Activated CD8-positive, alpha-beta memory T cell treated with anti-CD3 and anti-CD28 coated beads, Interleukin-2, amount 50 U/mL, for 1 hour (primary cell): ENCODE results near the gene ATP7A.
"Not testable (repeated sequence)": the region's sequence is repeated elsewhere in the genome, so short reads cannot be mapped to it uniquely, and the experiment has no call there.

Experiments
- DNase-seq: peaks from one replicate; pipeline ENCODE4 v3.0.0-alpha.2; 2020; ENCODE audit errors: extremely low read depth

ATP7A gene

GRCh38 chrX:77910108-77910840 lies at the start of gene ATP7A:
TSS of gene ATP7A (plus strand) at chrX:77910693. CDS start at chrX:77971642, 60,949 bp downstream.
- DNase-seq = peak; percentile 82

- no peak for DNase-seq
These were observed 35.1 kb upstream of the ATP7A start for GRCh38 chrX:77875372-77875771.

- DNase-seq = not testable (repeated sequence)
These were observed 29.1 kb upstream of the ATP7A start for GRCh38 chrX:77881418-77881817.

- DNase-seq = no peak
These were observed 17.6 kb upstream of the ATP7A start for GRCh38 chrX:77892887-77893286.

DNA sequence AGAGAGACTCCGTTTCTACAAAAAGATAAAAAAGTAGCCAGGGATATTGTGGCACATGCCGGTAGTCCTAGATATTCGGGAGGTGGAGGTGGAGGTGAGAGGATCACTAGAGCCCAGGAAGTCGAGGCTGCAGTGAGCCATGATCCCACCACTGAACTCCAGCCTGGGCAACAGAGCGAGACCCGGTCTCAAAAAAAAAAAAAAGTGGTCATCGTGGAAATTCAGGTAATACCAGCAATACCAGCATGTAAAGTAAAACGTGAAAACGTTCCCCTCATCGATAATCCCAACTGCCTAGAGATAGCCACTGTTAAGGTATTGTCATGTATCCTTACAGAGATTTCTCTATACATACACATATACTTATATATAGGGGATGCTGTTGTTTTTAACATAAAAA lies 16.8 kb upstream of the ATP7A start:
- DNase-seq = no peak

GRCh38 chrX:77894921-77895886 lies 15.3 kb upstream of the ATP7A start, which contains the start of gene MAGT1:
TSS of gene MAGT1 (minus strand) at chrX:77895435. CDS start at chrX:77895410, 25 bp downstream.
- DNase-seq = peak; percentile 80

GRCh38 chrX:77899081-77899828 lies 11.2 kb upstream of the ATP7A start, which contains the start of gene COX7B:
TSS of gene COX7B (plus strand) at chrX:77899468. CDS start at chrX:77899554, 86 bp downstream.
- DNase-seq = peak; percentile 36

GRCh38 chrX:77900688-77901087 lies 9.8 kb upstream of the ATP7A start:
- DNase-seq = no peak

DNA sequence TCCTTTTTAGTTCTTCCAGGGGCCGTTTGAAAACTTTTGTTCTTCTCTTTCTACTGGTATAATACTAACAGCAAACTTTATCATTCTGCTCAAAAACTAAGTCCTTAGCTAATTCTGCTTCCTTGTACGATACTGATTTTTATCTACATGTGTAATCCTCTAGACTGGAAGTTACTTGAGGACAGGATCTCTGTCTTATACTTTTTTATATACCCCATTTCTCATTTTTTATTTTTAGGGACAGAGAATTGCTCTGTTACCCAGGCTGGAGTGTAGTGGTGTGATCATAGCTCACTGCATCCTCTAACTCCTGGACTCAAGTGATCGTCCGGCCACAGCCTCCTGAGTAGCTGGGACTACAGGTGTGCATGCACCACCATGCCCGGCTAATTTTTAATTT lies 9.0 kb upstream of the ATP7A start:
- no peak for DNase-seq

DNA sequence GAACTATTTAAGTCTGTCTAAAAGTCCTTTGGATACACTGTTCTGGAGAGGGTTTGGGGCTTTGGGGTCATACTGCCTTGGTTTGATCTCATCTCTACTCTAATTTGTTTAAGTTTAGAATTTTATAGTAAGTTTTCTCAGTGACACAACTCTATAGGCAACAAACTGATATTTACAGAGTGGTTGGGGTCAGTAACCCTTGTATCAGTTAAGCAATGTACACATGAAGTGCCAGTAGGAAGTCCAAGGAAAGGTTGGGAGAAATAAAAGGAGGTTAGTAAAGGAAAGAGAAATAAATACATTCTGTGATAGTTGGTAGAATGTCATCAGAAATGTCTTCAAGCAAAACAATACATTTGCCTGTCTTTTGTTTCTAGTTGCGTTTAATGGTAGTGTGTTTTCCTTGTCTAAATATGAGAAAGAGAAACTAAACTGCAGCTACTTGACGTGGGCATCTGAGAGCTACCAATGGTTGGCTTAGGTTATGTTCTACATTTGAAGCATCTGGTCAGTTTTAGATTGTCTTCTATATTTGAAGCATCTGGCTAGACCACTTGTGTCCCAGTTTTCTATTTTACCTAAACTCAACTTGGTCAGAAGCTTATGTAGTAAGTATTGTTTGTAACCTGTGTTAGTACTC lies 6.9 kb downstream of the ATP7A start:
- DNase-seq = no peak

DNA sequence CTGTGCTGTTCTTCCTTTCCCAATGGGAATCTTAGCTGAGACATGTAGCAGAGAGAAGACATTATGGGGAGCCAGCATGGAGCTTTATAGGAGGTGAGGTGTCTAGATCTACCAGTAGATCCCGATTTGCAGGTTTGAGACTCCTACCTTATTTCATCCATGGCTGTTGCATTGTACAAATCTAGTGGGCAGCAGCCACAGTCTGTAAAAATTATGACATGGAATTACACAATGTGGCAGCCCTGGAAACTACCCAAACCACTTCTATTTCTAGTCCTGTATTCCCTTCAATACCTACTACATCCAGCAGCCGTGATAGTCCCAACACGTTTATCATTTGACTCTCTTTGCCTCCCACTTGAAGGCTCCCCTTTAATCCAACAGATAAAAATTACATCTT lies 8.1 kb downstream of the ATP7A start:
- no peak for DNase-seq

GRCh38 chrX:77919370-77919769 lies 8.9 kb downstream of the ATP7A start:
- not testable (repeated sequence) for DNase-seq

- DNase-seq = no peak
These were observed 12.3 kb downstream of the ATP7A start for GRCh38 chrX:77922787-77923186.

DNA sequence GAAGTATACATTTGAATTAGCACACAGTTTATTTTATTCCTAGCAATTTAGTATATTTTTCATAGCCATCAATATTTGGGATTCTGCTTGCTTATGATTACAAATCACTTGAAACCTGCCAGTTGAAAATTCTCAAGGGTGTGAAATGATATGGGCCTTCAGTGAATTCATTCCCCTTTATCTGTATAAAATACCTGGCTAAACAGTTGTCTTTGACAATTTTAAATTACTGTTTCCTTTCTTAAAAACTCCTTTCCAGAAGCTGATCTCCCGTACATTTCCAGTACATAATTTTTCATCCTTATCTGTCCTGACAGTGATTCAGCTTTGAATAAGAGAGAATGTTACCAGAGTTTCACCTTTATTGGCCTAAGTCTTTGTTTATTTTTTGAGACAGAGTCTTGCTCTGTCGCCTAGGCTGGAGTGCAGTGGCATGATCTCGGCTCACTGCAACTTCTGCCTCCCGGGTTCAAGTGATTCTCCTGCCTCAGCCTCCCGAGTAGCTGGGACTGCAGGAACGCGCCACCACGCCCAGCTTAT lies 13.9 kb downstream of the ATP7A start:
- no peak for DNase-seq

DNA sequence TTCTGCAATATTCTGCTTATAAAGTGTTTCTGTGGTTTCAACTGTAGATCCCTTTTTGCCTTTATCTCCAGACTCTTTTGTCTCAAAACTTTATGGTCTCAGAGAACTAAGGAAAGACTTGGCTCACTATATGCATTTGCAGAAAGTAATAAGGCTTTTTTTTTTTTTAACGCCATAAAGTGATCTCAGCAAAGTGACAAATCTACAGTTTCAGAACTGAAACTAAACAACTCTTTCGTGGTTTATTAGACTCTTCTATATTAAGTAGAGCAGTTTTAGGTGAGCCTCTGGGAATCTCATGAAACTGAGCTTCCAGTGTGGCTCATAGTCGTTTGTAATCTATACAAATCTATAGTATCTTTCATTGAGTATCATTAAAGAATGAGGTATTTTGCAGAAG lies 15.3 kb downstream of the ATP7A start:
- no peak for DNase-seq

DNA sequence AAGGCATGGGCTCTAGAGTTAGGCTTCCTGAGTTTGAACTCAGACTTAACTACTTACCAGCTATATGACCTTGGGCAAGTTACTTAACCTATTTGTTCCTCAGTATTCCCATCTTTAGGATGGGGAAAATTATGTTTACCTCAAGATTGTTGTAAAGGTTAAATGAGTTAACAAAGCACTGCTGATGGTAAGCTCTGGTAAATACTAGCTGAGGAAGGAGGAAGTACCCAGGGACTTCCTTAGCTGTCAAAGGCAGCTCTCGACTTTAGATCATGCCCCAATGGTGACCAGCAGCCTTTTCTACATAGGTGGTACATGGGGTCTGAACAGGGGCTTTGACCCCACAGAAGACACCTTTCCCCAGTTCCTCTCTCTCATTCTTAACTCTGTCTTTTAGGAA lies 20.1 kb downstream of the ATP7A start:
- DNase-seq = no peak

- no peak for DNase-seq
These were observed 25.4 kb downstream of the ATP7A start for GRCh38 chrX:77935886-77936285.

DNA sequence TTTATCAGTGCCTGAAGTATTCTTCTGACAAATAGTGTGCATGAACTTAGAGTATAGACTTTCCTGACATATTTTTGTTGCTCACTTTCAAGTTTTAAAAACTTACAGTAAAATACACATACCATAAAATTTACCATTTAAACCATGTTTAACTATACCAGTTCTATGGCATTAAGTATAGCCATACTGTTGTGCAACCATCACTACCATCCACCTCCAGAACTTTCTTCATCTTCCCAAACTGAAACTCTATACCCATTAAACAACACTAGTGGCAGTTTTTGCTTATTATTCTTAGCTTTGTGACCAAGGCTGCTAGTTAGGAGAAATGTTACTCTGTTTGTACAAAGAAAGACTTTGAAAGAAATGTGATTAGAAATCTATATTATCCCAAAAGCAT lies 25.8 kb downstream of the ATP7A start:
- DNase-seq = no peak

GRCh38 chrX:77937291-77937690 lies 26.8 kb downstream of the ATP7A start:
- DNase-seq = no peak

DNA sequence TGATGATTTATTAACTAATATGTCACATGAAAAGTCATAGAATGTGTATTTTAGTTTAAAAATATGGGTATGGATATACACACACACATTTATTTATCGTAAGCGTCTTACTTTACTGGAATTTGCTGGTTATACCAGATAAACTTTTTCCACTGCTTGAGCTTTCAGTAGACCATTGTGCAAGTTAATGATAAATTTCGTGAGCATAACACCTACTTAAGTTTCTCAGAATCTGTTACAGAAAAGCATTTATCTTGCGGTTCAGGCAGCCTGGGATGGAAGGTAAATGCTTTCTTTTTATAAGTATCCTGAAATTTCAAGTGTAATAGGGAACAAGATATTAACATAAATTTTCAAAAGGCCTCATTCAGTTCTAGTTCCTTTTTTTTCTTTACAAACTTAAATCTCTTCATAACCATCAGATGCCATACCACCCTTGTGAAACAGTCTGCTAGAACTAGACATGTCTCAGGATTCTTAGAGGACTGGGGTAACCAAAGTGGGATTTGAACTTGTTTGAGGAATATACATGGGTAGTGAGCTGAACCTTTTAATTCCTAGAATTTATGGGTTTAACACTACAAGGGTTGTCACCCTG lies 27.7 kb downstream of the ATP7A start:
- DNase-seq = no peak

DNA sequence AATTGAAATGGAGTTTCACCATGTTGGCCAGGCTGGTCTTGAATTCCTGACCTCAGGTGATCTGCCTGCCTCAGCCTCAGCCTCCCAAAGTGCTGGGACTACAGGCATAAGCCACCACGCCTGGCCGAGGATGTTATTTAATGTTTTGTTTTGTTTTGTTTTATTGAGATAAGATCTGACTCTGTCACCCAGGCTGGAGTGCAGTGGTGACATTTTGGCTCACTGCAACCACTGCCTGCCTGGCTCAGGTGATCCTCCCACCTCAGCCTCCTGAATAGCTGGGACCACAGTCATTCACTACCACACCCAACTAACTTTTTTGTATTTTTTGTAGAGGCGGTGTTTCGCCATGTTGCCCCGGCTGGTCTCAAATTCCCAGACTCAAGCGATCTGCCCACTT lies 34.5 kb downstream of the ATP7A start:
- DNase-seq = not testable (repeated sequence)
